ENCODE data around the gene CLDN10. TPM values are rescaled to one million over a fixed set of nuclear protein-coding genes. Genes with fewer than 3 reads are reported as not detected.
A peak's percentile ranks its signal among the peaks of the same experiment; 100 is the strongest.

CLDN10 gene
- total and polyA plus RNA-seq, 2 of the 8 experiments (the other 6 are each of a cell fraction or from before 2014, with no cell fraction given): 41.2 to 43.6 TPM

GRCh38 chr13:95553581-95554385, 1.3 kb downstream of the CLDN10 start (continued):
- TF ChIP-seq POLR2AphosphoS5 (IDR thresholded peaks at IDR 0.05; ENCODE audit: low read depth, low read length) (peak; percentile 42; the same call in 1 of the 2 replicates), RBBP5 (IDR thresholded peaks at IDR 0.05; ENCODE audit: borderline replicate concordance, low read depth, low read length) (0 out of 2 replicates have a peak, but pooled peaks have one; percentile 8), EZH2 (IDR thresholded peaks at IDR 0.05; ENCODE audit: low read depth, low read length, severe bottlenecking) (no peak), CEBPB (IDR thresholded peaks at IDR 0.05; ENCODE audit: low read depth, low read length) (peak; percentile 21; the same call in 1 of the 2 replicates), HDAC2 (IDR thresholded peaks at IDR 0.05; ENCODE audit: borderline replicate concordance in 1 of 2, low read depth in 2 of 2, low read length in 2 of 2) (no peak), RAD21 (IDR thresholded peaks at IDR 0.05 in 1 of 2, conservative IDR thresholded peaks at IDR 0.05 in 1 of 2; ENCODE audit: low read depth in 2 of 2, low read length in 2 of 2) (no peak)
